K562 (cell line): Measurements from ENCODE around the gene TCEAL9. TPM values are rescaled to one million over a fixed set of nuclear protein-coding genes. Genes with fewer than 3 reads are reported as not detected.

ENCODE experiments used
- ATAC-seq: fragments of 200-7000 bp; cut with Tn5 transposase; 3 replicates; pipeline ENCODE4 v1.9.1; 2020; ENCODE audit warnings: moderate library complexity
- BruUV-seq: library from RNA; stranded (reverse); fragments of 400-500 nt; replicated peaks from 2 replicates; lab custom pipeline; 2021; lab: Mats Ljungman, UMichigan
- CTCF ChIA-PET: fragments of 300-600 bp; formaldehyde crosslinking; extraction: SDS; loops from one replicate; lab custom pipeline; 2021; ENCODE audit warnings: low intra/inter-chr PET ratio; lab: Yijun Ruan, JAX
- POLR2A ChIA-PET: fragments of 300-600, 350-650 bp; sonication (Branson Sonifier 250); formaldehyde crosslinking; extraction: SDS; loops from one replicate; lab custom pipeline; 2021; ENCODE audit warnings: antibody characterized with exemption, inconsistent platforms; lab: Yijun Ruan, JAX
- DNase-seq, 4 experiments: peaks; one replicate each; pipeline versions ENCODE4 v3.0.0 to v3.0.0-alpha.2; 2011 to 2018; ENCODE audit warnings: low spot score in 3 of 4, mixed read lengths in 3 of 4; ENCODE audit errors: extremely low read depth in 1 of 4
- FAIRE-seq: peaks from 2 replicates; lab custom pipeline; 2011; peaks lifted over from hg19 to GRCh38; lab: Jason Lieb, UNC
- H2AFZ ChIP-seq: 2 replicates; pipeline ENCODE4 v1.6.0; 2011; ENCODE audit warnings: low read depth, low read length, control low read depth, inconsistent platforms
- H3K27ac ChIP-seq: fragments of 200-600 bp; 3 replicates; pipeline ENCODE4 v1.8.0; 2011; ENCODE audit warnings: low read depth, mild to moderate bottlenecking, control low read depth, inconsistent platforms, low read length, moderate library complexity, mixed read lengths; ENCODE audit errors: extremely low read depth
- H3K27me3 ChIP-seq, 2 experiments: fragments of 300-600 bp in 1 of 2; 2 replicates in 1 of 2; 3 replicates in 1 of 2; pipeline versions ENCODE4 v1.6.0 to v1.8.0; 2011; ENCODE audit warnings: inconsistent platforms in 2 of 2, low read length in 2 of 2, mild to moderate bottlenecking in 1 of 2, mixed read lengths in 1 of 2, moderate library complexity in 1 of 2; ENCODE audit not compliant: control insufficient read depth in 2 of 2, insufficient read depth in 2 of 2
- H3K36me3 ChIP-seq: fragments of 300-600 bp; 3 replicates; pipeline ENCODE4 v1.8.0; 2011; ENCODE audit warnings: mild to moderate bottlenecking, low read length, inconsistent platforms; ENCODE audit not compliant: control insufficient read depth, insufficient read depth
- H3K4me1 ChIP-seq, 2 experiments: fragments of 200-600 bp in 1 of 2; replicated peaks in 1 of 2; 2 replicates in 1 of 2; 3 replicates in 1 of 2; pipeline versions ENCODE4 v1.5.1 to v1.8.0; 2011; ENCODE audit warnings: inconsistent platforms in 2 of 2, low read length in 2 of 2, mild to moderate bottlenecking in 1 of 2, mixed read lengths in 1 of 2, moderate library complexity in 1 of 2; ENCODE audit not compliant: control insufficient read depth in 2 of 2, insufficient read depth in 2 of 2
- H3K4me2 ChIP-seq: 2 replicates; pipeline ENCODE4 v1.6.1; 2011; ENCODE audit warnings: low read length, control low read depth, inconsistent platforms, mixed read lengths; ENCODE audit not compliant: insufficient read depth
- H3K4me3 ChIP-seq: fragments of 200-600 bp; sonication (generic), shearing (Covaris generic); 2 replicates; pipeline ENCODE4 v1.5.1; 2016; ENCODE audit warnings: control low read depth, inconsistent platforms
- H3K79me2 ChIP-seq: fragments of 200-600 bp; 3 replicates; pipeline ENCODE4 v1.8.0; 2011; ENCODE audit warnings: low read length, inconsistent platforms; ENCODE audit not compliant: control insufficient read depth, insufficient read depth
- H3K9ac ChIP-seq, 2 experiments: 2 replicates each; pipeline versions ENCODE4 v1.6.0 to v1.6.1; 2011; ENCODE audit warnings: low read depth in 2 of 2, low read length in 2 of 2, control low read depth in 1 of 2, inconsistent platforms in 1 of 2, mild to moderate bottlenecking in 1 of 2, mixed read lengths in 1 of 2; ENCODE audit not compliant: insufficient read depth in 1 of 2
- H3K9me1 ChIP-seq: one replicate; pipeline ENCODE4 v1.6.0; 2011; ENCODE audit warnings: inconsistent platforms, mild to moderate bottlenecking, low read length, moderate library complexity; ENCODE audit not compliant: control insufficient read depth, insufficient read depth
- H3K9me3 ChIP-seq: replicated peaks from 2 replicates; pipeline ENCODE4 v1.5.1; 2011; ENCODE audit warnings: low read depth, low read length, inconsistent platforms; ENCODE audit not compliant: control insufficient read depth, insufficient read depth
- H4K20me1 ChIP-seq: replicated peaks from 2 replicates; pipeline ENCODE4 v1.6.1; 2011; ENCODE audit warnings: low read length, inconsistent platforms, mixed read lengths; ENCODE audit not compliant: control insufficient read depth, insufficient read depth
- ARID1B ChIP-seq: fragments of 450-650 bp; IDR thresholded peaks from 2 replicates; pipeline ENCODE4 v1.6.1; 2016; ENCODE audit warnings: antibody characterized with exemption, mild to moderate bottlenecking, inconsistent platforms
- CBFA2T3 ChIP-seq: fragments of 450-650 bp; IDR thresholded peaks from 2 replicates; pipeline ENCODE4 v1.6.1; 2017
- COPS2 ChIP-seq: fragments of 450-650 bp; conservative IDR thresholded peaks from 2 replicates; pipeline ENCODE4 v1.6.1; 2016; ENCODE audit warnings: mild to moderate bottlenecking, moderate library complexity
- FOXA3 ChIP-seq, 2 experiments: fragments of 450-650 bp in 1 of 2; sonication (generic) in 1 of 2; formaldehyde crosslinking; IDR thresholded peaks in 1 of 2; conservative IDR thresholded peaks in 1 of 2; 2 replicates each; pipeline versions ENCODE4 v1.4.0 to v1.8.0; 2020 to 2022; ENCODE audit warnings: mild to moderate bottlenecking in 2 of 2, missing genetic modification reagents in 1 of 2
- HNRNPK ChIP-seq: fragments of 200-400 bp; formaldehyde crosslinking; IDR thresholded peaks from one replicate; pipeline ENCODE4 v1.6.1; 2018; ENCODE audit warnings: mild to moderate bottlenecking, low read depth, low read length; ENCODE audit not compliant: poor library complexity, severe bottlenecking
- RBFOX2 ChIP-seq: fragments of 200-400 bp; formaldehyde crosslinking; IDR thresholded peaks from 2 replicates; pipeline ENCODE4 v1.6.1; 2017; ENCODE audit warnings: low read depth, mild to moderate bottlenecking, low read length, moderate library complexity
- SRF ChIP-seq, 2 experiments: fragments of 250-450, 450-650 bp in 1 of 2; sonication (Bioruptor Pico) in 1 of 2; sonication (generic) in 1 of 2; formaldehyde crosslinking; IDR thresholded peaks; 2 replicates each; pipeline versions ENCODE4 v1.5.0 to v1.5.1; 2020 to 2022; ENCODE audit warnings: mild to moderate bottlenecking in 1 of 2, missing genetic modification reagents in 1 of 2
- WGBS: fragments of 100-300 bp; shearing (Covaris generic); methylation state at CpG from one replicate; pipeline ENCODE4 v1.1.6; 2016; ENCODE audit warnings: low coverage, mixed read lengths; ENCODE audit not compliant: insufficient coverage; ENCODE audit errors: missing lambda C conversion rate; 5-methylcytosine and 5-hydroxymethylcytosine counted together
- in situ Hi-C: fragments of 300-500 bp; cut with MboI; formaldehyde crosslinking; loops from 4 replicates; pipeline ENCODE4 v1.15.0; 2018; ENCODE audit warnings: inconsistent platforms, mixed read lengths
- intact Hi-C: fragments of 100-400 bp; cut with micrococcal nuclease; formaldehyde crosslinking; loops from 2 replicates; pipeline ENCODE4 v1.14.2; 2022
- polyA plus RNA-seq, 8 experiments: library from polyadenylated mRNA; depleted of rRNA in 4 of 8; stranded (reverse) in 5 of 8; unstranded in 3 of 8; fragments of >200 nt; fragmentation: Nextera tagmentation in 2 of 8; fragmentation: Illumina TruSeq in 1 of 8; extraction: Ambion mirVana in 2 of 8; extraction: Trizol in 1 of 8; gene quantifications; 2 replicates each; pipeline versions ENCODE4 v1.2.1 to v1.2.3, GENCODE V29; 2011 to 2014; ENCODE audit warnings: inconsistent platforms in 1 of 8, missing spikeins in 1 of 8
- total RNA-seq, 7 experiments: library from RNA; depleted of rRNA in 6 of 7; stranded (reverse); fragments of >200 nt in 6 of 7; fragmentation: Illumina TruSeq in 2 of 7; extraction: Trizol in 2 of 7; gene quantifications; 2 replicates each; pipeline versions ENCODE4 v1.2.1 to v1.2.3, GENCODE V29; 2011 to 2021; ENCODE audit warnings: low replicate concordance in 1 of 7
- TF ChIP-seq, protein P1 (sequence below): fragments of 450-650 bp; formaldehyde crosslinking; conservative IDR thresholded peaks from 2 replicates; pipeline ENCODE4 v1.4.0; 2022; ENCODE audit warnings: mild to moderate bottlenecking, missing genetic modification characterization

The TCEAL9 gene
- total and polyA plus RNA-seq, 9 of the 15 experiments (the other 6 are each of a cell fraction or from before 2014, with no cell fraction given) = 16.2 to 106 (median 69.6) TPM

DNA sequence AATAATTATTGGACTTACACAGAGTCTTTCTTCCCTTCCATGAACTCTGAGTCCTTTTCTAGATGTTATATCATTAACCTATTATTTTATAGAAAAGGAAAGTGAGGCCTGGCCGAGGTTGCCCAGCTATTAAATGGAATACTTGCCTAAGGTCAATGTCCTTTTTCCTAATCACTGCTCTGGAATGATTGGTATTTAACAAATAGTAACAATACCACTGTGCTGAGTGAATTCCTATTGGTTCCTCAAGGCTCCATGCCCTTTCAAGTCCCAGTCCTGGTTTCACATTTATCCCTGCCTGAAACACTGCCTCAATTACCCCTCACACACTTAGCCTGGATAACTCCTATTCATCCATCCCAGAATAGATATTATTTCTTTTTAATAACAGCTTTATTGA is 6.2 kb downstream of the TCEAL9 start:
- Histone ChIP-seq H4K20me1 (no peaks in the 10 kb centered on the region), H3K4me3 (no peak overlapping the region), H2AFZ (no peak overlapping the region), H3K9me1 (no peaks in the 10 kb centered on the region), H3K27me3 (no peaks in the 10 kb centered on the region), H3K27ac (no peak overlapping the region), H3K36me3 (peaks cover 4% of the 10 kb centered on the region; the same call in 1 of the 3 replicates), H3K79me2 (peaks cover 5% of the 10 kb centered on the region), H3K4me1 (peaks cover 0 to 6% of the 10 kb centered on the region in 2 experiments; a peak in 2 of 5 replicates)
- POLR2A ChIA-PET = no interaction called here
- in situ Hi-C loops (no loop called here), intact Hi-C loops (no loop called here)
- no peak for DNase-seq
- 9% methylated on average over 1 of the region's 1 CpG for WGBS
- BruUV-seq = no TSS peak
- CTCF ChIA-PET = no interaction called here
- TF ChIP-seq COPS2 = no peak
- TF ChIP-seq SRF (CRISPR knock-in tag; IDR thresholded peaks at IDR 0.05) = no peak
- no peak for TF ChIP-seq HNRNPK
- TF ChIP-seq CBFA2T3 = no peak
- TF ChIP-seq ARID1B = no peak
- no peak for TF ChIP-seq RBFOX2
- TF ChIP-seq, all 486 proteins: peak for 0
- FAIRE-seq (no peak), ATAC-seq (no peak)
- H3K4me2 ChIP-seq = no peak overlapping the region
- H3K9ac ChIP-seq = no peak overlapping the region
- H3K9me3 ChIP-seq = no peaks in the 10 kb centered on the region

- Histone ChIP-seq H3K27me3 (no peaks in the 10 kb centered on the region), H3K36me3 (no peaks in the 10 kb centered on the region), H2AFZ (no peak overlapping the region), H3K9ac (no peak overlapping the region), H4K20me1 (no peaks in the 10 kb centered on the region), H3K79me2 (no peaks in the 10 kb centered on the region), H3K4me3 (no peak overlapping the region), H3K4me2 (no peak overlapping the region), H3K9me1 (no peaks in the 10 kb centered on the region), H3K4me1 (peaks cover 0 to 6% of the 10 kb centered on the region in 2 experiments; a peak in 1 of 5 replicates), H3K27ac (no peak overlapping the region), H3K9me3 (no peaks in the 10 kb centered on the region)
- intact Hi-C loops (no loop called here), in situ Hi-C loops (no loop called here)
- ChIA-PET POLR2A (no interaction called here), CTCF (no interaction called here)
- TF ChIP-seq, protein P1, sequence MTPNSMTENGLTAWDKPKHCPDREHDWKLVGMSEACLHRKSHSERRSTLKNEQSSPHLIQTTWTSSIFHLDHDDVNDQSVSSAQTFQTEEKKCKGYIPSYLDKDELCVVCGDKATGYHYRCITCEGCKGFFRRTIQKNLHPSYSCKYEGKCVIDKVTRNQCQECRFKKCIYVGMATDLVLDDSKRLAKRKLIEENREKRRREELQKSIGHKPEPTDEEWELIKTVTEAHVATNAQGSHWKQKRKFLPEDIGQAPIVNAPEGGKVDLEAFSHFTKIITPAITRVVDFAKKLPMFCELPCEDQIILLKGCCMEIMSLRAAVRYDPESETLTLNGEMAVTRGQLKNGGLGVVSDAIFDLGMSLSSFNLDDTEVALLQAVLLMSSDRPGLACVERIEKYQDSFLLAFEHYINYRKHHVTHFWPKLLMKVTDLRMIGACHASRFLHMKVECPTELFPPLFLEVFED = no peak
- TF ChIP-seq FOXA3 (CRISPR knock-in tag; conservative IDR thresholded peaks at IDR 0.05 in 1 of 2, IDR thresholded peaks at IDR 0.05 in 1 of 2) = peak in 1 of 2 experiments; percentile 31; a peak in 1 of 4 replicates
- DNase-seq = no peak
- 31% methylated on average over 2 of the region's 2 CpGs for WGBS
- no peak for ATAC-seq
- FAIRE-seq = no peak
- BruUV-seq = no TSS peak
Observed at GRCh38 chrX:103363046-103363445, 6.7 kb downstream of the TCEAL9 start.
